Lung (tissue), 12 donors: ENCODE results near the gene TRIM68. TPM values are rescaled to one million over a fixed set of nuclear protein-coding genes. Genes with fewer than 3 reads are reported as not detected.

ENCODE experiments used
- ATAC-seq: fragments of 200-7000 bp; cut with Tn5 transposase; one replicate; pipeline ENCODE4 v1.9.1; 2020; ENCODE audit warnings: moderate number of reproducible peaks; ENCODE audit not compliant: insufficient read depth, low FRiP score
- DNase-seq, 3 donors: peaks; one replicate each; pipeline ENCODE4 v3.0.0-alpha.2; 2013 to 2017
- H3K27ac ChIP-seq, 2 donors: one replicate each; pipeline ENCODE4 v1.5.1; 2013; ENCODE audit warnings: mild to moderate bottlenecking in 2 of 2, moderate library complexity in 2 of 2, control low read depth in 1 of 2, inconsistent platforms in 1 of 2, low read depth in 1 of 2, low read length in 1 of 2
- H3K27me3 ChIP-seq, 3 donors: one replicate each; pipeline ENCODE4 v1.5.1; 2013; ENCODE audit warnings: low read length in 2 of 3; ENCODE audit not compliant: control insufficient read depth in 3 of 3, insufficient read depth in 3 of 3
- H3K36me3 ChIP-seq, 4 donors: one replicate each; pipeline ENCODE4 v1.5.1; 2013; ENCODE audit warnings: low read length in 4 of 4, mild to moderate bottlenecking in 1 of 4, moderate library complexity in 1 of 4; ENCODE audit not compliant: control insufficient read depth in 4 of 4, insufficient read depth in 4 of 4
- H3K4me1 ChIP-seq, 5 donors: one replicate each; pipeline ENCODE4 v1.5.1; 2013; ENCODE audit warnings: low read length in 5 of 5, mild to moderate bottlenecking in 2 of 5, moderate library complexity in 1 of 5; ENCODE audit not compliant: control insufficient read depth in 5 of 5, insufficient read depth in 5 of 5
- H3K4me3 ChIP-seq: one replicate; pipeline ENCODE4 v1.5.1; 2013; ENCODE audit warnings: mild to moderate bottlenecking, control low read depth, moderate library complexity
- H3K9ac ChIP-seq, 2 donors: one replicate each; pipeline ENCODE4 v1.5.1; 2013; ENCODE audit warnings: low read length in 2 of 2, control low read depth in 1 of 2; ENCODE audit not compliant: insufficient read depth in 1 of 2
- H3K9me3 ChIP-seq, 4 donors: one replicate each; pipeline ENCODE4 v1.5.1; 2013; ENCODE audit warnings: low read length in 3 of 4, mild to moderate bottlenecking in 1 of 4, moderate library complexity in 1 of 4; ENCODE audit not compliant: control insufficient read depth in 4 of 4, insufficient read depth in 3 of 4
- CTCF ChIP-seq: IDR thresholded peaks from 2 replicates; pipeline ENCODE4 v1.5.1; 2012; ENCODE audit warnings: mild to moderate bottlenecking; ENCODE audit errors: control extremely low read depth, extremely low read depth
- WGBS, 2 donors: extraction: QIAGEN DNeasy Blood & Tissue Kit; methylation state at CpG; one replicate each; pipeline ENCODE4 v1.1.7; 2013; 5-methylcytosine and 5-hydroxymethylcytosine counted together
- polyA plus RNA-seq, 2 donors: library from polyadenylated mRNA; stranded (reverse); fragments of 200-250 nt; gene quantifications; one replicate each; pipeline ENCODE4 v1.2.1, GENCODE V29; 2013
- total RNA-seq, 2 donors: library from RNA; depleted of rRNA in 1 of 2; stranded (reverse); fragments of >200 nt in 1 of 2; gene quantifications; one replicate each; pipeline ENCODE4 v1.2.1, GENCODE V29; 2014 to 2021
- donor health status: control.
- donor health status: control.
- donor health status: Bipolar disorder and iron deficiency.
- donor health status: healthy.
- donor health status: DM: yes; HTN: yes; CAD: no.

TRIM68 gene
- total and polyA plus RNA-seq, 4 donors: 5.6 to 18.6 (median 11.3) TPM

GRCh38 chr11:4619514-4619913 lies 11.5 kb upstream of the TRIM68 start:
- Histone ChIP-seq H3K27ac (no peak overlapping the region), H3K27me3 (no peaks in the 10 kb centered on the region), H3K9ac (no peak overlapping the region), H3K36me3 (no peaks in the 10 kb centered on the region), H3K9me3 (no peaks in the 10 kb centered on the region), H3K4me3 (no peak overlapping the region), H3K4me1 (no peaks in the 10 kb centered on the region)
- no peak for TF ChIP-seq CTCF
- no peak for DNase-seq
- WGBS, 2 donors: 77 to 82% methylated on average over 9 of the region's 9 CpGs
- ATAC-seq: no peak

- Histone ChIP-seq H3K9ac (no peak overlapping the region), H3K9me3 (no peaks in the 10 kb centered on the region), H3K27me3 (no peaks in the 10 kb centered on the region), H3K4me1 (no peaks in the 10 kb centered on the region), H3K36me3 (no peaks in the 10 kb centered on the region), H3K4me3 (no peak overlapping the region), H3K27ac (no peak overlapping the region)
- DNase-seq (no peak), ATAC-seq (no peak)
- TF ChIP-seq CTCF: no peak
Observed at GRCh38 chr11:4615856-4616444, 7.9 kb upstream of the TRIM68 start.

- Histone ChIP-seq H3K36me3 (no peaks in the 10 kb centered on the region), H3K27me3 (no peaks in the 10 kb centered on the region), H3K9me3 (no peaks in the 10 kb centered on the region), H3K4me1 (peaks cover under 1 to 6% (median 1%) of the 10 kb centered on the region in 5 donors), H3K4me3 (no peak overlapping the region), H3K27ac (no peak overlapping the region), H3K9ac (no peak overlapping the region)
- ATAC-seq (no peak), DNase-seq (no peak)
- 88 to 100% methylated on average over 2 of the region's 2 CpGs for WGBS, 2 donors
- no peak for TF ChIP-seq CTCF
Observed at GRCh38 chr11:4611986-4612385, 4.0 kb upstream of the TRIM68 start.
